ENCODE measurements around the gene DCLRE1C.
"Not testable (repeated sequence)": the region's sequence is repeated elsewhere in the genome, so short reads cannot be mapped to it uniquely, and the experiment has no call there.

The DCLRE1C gene

GRCh38 chr10:14954001-14954770 is at the start of gene DCLRE1C:
TSS of gene DCLRE1C (minus strand) at chr10:14954096. CDS start at chr10:14954010, 86 bp downstream.
- FAIRE-seq, result no peak

GRCh38 chr10:14995964-14996565 is 42.2 kb upstream of the DCLRE1C start:
- FAIRE-seq, result no peak

GRCh38 chr10:14993500-14994455 is 39.9 kb upstream of the DCLRE1C start:
- FAIRE-seq, result not testable (repeated sequence)

DNA sequence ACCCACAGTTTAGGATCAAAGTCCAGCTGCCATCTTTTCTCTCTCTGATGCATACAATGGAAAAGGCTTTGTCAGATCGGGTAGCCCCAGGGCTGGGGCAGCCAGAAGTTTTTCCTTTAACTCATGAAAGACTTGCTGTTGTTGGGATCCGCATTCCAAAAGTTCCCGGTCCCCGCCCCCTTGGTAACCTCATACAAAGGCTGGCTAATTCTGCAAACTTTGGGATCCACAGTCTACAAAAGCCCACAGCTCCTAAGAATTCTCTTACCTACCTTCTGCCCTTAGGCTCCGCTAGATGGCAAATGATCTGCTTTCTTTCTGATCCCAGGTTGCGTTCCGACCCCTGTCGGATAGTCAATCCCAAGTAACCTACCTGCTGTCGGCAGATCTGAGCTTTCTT is 38.4 kb upstream of the DCLRE1C start:
- FAIRE-seq, result not testable (repeated sequence)

DNA sequence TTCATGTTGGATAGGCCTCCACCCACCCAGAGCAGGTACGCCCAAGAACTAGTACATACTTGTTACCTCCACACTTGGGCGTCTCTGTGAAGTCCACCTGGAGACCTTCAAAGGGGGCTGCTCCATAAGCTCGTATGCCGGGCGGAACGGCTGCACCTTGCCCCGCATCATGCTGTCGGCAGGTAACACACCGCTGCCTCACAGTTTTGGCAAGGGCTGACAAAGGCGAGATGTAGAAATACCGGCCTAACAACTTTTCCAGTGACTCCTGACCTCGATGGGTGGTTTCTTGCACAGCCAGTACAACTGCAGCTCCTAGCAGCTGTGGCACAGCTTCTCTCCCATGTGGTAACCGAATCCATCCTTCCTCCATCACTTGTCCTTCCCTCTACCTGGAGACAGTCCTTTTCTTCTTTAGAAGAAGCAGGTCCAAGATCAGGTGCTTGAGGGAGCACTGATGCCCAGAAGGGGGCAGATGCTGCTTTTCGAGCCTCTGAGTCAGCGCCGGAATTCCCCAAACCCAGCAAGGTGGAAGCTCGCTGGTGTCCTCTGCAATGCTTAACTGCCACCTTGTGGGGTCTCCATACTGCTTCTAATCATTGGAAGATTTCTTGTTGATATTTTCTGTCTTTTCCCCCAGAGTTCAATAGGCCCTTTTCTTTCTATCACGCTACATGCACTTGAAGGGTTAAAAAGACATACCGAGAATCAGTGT is 37.3 kb upstream of the DCLRE1C start:
- FAIRE-seq, result not testable (repeated sequence)

GRCh38 chr10:14989552-14989951 is 35.7 kb upstream of the DCLRE1C start:
- not testable (repeated sequence) for FAIRE-seq

GRCh38 chr10:14982744-14983143 is 28.8 kb upstream of the DCLRE1C start:
- no peak for FAIRE-seq

DNA sequence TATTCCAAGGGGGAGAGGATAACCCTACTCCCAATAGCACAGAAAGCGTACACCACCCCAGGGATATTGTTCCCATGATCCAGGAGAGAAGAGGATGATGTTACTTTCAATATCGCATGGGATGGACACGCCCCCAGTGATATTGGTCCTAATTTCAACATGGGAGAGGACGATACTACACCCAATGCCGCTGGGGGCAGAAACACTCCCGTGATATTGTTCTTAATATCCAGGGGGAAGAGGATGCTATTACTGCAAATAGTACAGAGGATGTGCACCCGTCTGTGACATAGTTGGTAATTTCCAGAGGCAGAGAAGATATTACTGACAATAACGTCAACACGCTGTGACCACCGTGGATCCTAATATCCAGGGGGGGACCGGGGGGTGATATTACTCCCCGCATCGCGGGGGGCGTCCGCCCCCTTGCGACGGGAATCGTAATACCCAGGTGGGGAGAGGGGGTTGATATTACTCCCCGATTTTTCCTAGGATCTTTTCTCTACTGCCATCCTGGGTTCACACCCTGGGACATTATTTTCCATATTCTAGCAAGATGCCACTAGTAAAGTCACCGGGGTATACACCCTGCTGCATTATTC is 21.9 kb upstream of the DCLRE1C start:
- no peak for FAIRE-seq

DNA sequence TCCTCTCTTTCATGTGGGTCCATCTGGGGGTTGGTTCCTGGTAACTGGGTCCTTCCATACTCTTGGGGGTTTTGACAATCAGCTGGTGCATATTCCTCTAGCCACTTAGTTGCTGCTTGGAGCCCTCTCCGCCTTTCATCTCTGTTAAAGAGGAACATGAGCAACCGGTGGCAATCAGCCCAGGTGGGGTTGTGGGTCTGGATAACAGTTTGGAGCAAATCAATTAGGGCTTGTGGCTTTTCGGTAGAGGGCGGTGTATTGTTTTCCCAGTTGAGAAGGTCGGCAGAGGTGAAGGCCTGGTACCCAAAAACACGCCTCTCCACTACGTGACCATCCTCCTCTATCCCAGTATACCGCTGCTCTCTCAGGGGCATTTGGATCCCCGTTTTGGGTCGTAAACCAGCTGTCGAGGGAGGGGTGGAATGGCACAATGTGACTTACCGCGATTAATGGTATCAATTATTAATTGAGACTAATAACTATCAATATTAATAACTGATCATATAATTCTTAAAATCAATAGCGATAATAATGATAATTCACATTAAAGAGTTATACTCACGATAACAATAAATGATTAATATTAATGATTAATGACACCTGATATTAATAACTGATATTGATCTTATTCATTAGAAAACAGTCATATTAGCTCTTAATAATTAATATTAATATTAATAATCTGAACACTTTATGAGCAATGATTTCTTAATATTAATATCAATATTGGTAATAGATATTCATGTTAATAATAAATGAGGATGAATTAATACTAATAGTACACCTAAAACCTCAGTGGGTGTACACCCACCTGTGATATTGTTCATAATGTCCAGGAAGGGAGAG is 20.5 kb upstream of the DCLRE1C start:
- peak; percentile 20 for FAIRE-seq

DNA sequence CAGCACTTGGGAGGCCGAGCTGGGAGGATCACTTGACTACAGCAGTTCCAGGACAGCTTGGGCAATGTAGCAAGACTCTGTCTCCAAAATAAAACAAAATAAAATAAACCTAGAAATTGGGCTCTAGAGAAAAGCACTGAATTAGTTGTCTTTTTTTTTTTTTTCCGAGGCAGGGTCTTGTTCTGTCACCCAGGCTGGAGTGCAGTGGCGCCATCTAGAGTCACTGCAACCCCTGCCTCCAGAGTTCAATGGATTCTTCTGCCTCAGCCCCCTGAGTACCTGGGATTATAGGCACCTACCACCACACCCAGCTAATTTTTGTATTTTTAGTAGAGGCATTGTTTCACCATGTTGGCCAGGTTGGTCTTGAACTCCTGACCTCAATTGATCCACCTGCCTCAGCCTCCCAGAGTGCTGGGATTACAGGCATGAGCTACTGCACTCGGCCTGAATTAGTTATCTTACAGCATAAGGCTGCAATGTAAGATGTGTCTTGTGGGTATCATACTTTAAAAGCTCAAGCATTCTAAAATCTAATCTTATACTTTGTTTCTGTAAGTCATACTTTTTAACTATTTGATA is 18.1 kb upstream of the DCLRE1C start:
- FAIRE-seq, result no peak

- FAIRE-seq, result no peak
These were observed 14.0 kb upstream of the DCLRE1C start for GRCh38 chr10:14967897-14968296.

DNA sequence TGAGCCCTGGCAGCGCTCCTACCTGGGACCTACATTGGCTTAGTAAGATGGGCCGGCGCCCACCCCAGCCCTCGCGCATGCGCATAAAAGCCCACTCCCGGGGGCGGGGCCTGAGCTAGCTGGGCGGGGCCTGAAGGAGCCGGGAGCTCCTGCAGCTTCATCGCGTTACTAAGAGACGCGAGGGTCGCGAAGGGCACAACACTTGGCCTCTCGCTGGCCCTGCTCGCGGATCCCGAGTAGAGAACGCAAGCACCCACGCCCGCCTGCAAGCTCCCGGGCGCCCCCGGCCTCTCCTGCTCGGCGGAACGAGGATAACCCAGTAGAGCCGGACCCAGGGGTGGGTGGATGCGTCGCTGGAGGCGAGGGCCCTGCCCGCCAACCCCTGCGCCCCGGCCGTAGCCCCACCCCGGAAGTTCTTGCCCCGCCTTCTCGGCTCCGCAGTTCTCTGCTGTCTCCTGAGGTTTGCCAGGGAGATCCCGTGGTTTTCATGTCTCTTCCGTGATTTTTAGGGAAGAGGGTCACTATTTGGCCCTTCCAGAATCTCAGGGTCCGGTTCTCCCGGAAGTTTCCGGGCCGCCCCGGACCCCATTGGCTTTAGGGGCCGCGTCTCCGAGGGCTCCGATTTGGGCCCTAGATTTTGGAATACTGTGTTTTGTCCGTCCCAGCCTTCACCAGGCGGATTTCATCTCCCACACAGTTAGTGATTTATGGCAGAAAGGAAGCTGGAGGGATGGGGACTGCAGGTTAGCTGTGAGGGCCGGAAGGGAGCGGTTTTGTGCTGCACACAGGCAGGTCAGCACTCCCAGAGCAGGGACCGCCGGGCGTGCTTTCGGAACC is 5.5 kb upstream of the DCLRE1C start, which contains the start of gene MEIG1:
Gene MEIG1 (plus strand): TSS at position 168 of the 837 bp plus-strand sequence. CDS start 7,081 bp downstream, outside the sequence.
- no peak for FAIRE-seq

DNA sequence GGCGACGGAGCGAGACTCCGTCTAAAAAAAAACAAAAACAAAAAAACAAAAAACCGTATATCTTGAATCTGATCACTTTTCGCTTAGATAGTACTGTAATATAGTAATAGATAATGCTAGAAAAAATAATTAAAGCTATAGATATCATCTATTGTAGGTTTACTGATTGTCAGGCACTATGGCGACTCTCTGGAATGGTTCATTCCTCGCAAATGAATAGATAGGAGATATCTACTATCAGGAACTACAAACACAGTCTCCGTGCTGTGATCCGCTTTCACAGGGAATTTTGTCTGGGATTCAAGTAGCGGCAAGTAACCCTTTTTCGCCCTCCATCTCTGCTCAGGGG is 5.0 kb upstream of the DCLRE1C start:
- no peak for FAIRE-seq

DNA sequence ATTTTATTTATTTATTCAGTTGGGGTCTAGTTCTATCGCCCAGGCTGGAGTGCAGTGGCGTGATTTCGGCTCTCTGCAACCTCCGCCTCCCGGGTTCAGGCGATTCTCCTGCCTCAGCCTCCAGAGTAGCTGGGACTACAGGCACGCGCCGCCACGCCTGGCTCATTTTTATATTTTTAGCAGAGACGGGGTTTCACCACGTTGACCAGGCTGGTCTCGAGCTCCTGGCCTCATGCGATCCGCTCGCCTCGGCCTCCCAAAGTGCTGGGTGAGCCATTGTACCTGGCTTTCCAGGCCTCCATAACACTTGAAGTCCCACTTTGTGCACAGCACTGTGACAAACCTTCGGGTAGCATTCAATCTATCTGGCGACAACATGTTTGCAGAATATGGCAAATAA is 1.0 kb upstream of the DCLRE1C start:
- FAIRE-seq, result no peak

DNA sequence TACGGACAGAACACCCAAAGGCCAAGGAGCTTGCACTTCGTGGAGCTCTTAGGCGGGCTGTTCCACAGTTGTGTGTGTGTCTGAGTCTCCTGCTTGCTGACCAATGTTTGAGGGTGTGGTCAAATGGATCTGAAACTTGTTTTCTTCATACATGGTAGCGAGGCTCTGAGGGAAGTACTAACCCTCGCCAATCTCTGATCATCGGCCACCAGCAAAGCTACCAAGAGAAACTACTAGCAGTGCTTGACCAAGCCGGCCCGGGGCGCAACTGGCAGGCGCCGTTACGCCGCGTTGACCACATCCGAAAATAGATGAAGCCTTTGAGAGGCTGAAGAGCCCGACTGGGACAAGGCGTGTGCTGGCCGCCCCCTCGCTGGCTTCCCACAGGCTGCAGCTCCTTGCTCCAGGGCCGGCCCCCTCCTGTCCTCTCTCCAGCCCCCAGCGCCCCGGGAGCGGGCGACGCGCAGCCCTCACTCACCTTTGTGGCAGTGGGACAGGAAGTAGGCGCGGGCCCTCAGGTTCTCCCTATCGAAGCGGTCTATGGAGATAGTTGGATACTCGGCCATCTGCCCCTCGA is 384 bp downstream of the DCLRE1C start:
- FAIRE-seq, result no peak

- FAIRE-seq, result no peak
These were observed 959 bp downstream of the DCLRE1C start for GRCh38 chr10:14952851-14953423.

DNA sequence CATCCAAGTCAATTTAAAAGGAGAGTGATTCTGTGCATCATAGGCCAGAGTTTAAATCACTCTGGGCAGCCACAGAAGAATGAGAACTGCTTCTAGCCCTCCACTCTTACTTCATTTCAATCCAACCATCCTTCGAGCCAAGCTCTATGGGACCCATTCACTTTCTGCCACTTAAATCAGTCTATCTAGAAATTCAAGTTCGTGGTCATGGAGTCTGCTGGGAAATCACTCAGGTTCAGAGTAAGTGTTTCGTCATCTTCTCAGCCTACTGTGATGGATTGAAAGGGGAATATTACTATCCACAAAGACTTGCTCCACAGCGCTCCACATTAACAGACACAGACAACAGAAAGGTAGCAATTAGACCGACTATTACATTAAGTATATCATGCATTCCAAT is 4.6 kb downstream of the DCLRE1C start:
- FAIRE-seq, result no peak

GRCh38 chr10:14947268-14947667 is 6.6 kb downstream of the DCLRE1C start:
- no peak for FAIRE-seq

DNA sequence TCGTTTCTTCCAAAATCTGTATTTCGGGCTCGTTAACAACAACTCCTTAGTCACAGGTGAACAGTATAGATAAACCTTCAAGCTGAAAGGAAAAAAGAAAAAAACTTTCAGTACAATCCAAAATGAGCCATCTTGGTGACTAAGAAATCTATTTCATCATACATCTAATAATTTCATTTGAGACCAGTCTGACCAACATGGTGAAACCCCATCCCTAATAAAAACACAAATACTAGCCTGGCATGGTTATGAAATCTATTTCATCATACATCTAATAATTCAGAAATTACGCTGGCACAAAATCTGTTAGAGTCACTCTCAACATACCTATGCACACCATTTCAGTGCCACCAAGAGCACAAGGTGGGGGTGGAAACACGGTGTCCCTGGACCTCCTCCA is 8.8 kb downstream of the DCLRE1C start:
- FAIRE-seq, result no peak

Data from TTC549 (cell line).